ENCODE measurements around the gene SPDEF. TPM values are rescaled to one million over a fixed set of nuclear protein-coding genes. Genes with fewer than 3 reads are reported as not detected.

The SPDEF gene
- total and polyA plus RNA-seq, 2 donors (not counting 1 experiment from before 2014, with no cell fraction given), result 0.10 TPM; not detected in 1

GRCh38 chr6:34510299-34510698 is 45.8 kb downstream of the SPDEF start:
- H3K27me3 ChIP-seq (replicated peaks in 1 of 4; ENCODE audit: control extremely low read depth in 1 of 4, control insufficient read depth in 3 of 4, insufficient read depth in 4 of 4, low read length in 3 of 4), result peaks cover 0 to 8% (median 0%) of the 10 kb centered on the region in 4 experiments
- H3K4me3 ChIP-seq (ENCODE audit: control extremely low read depth in 1 of 5, extremely low read depth in 1 of 5, insufficient read depth in 1 of 5, low read depth in 2 of 5, low read length in 4 of 5), result no peak overlapping the region
- no peak overlapping the region for H2AFZ ChIP-seq (ENCODE audit: insufficient read depth, low read depth, low read length, poor library complexity, severe bottlenecking)
- H3K4me3 Mint-ChIP-seq, result no peak overlapping the region
- CTCF ChIA-PET, result interaction anchor here (0.6 kb wide), 1 partner anchor 33 kb away, joined by 4 read pairs; no protein-coding TSS in a partner anchor
- DNase-seq, result no peak
- H3K4me1 Mint-ChIP-seq, result no peaks in the 10 kb centered on the region
- ATAC-seq (ENCODE audit: low read depth), result no peak
- H3K4me2 ChIP-seq (replicated peaks; ENCODE audit: low read depth, low read length, poor library complexity, severe bottlenecking), result no peak overlapping the region
- no peak overlapping the region for H3K27ac Mint-ChIP-seq
- H3K9me3 Mint-ChIP-seq (ENCODE audit: insufficient read depth), result peaks cover 8% of the 10 kb centered on the region
- TF ChIP-seq EZH2 (IDR thresholded peaks at IDR 0.05; ENCODE audit: borderline replicate concordance, insufficient read depth, low read depth, low read length, poor library complexity, severe bottlenecking) (no peak), CTCF (IDR thresholded peaks at IDR 0.05) (no peak)
- no peaks in the 10 kb centered on the region for H3K4me1 ChIP-seq (ENCODE audit: control insufficient read depth in 2 of 2, insufficient read depth in 2 of 2, low read length in 2 of 2)
- no peaks in the 10 kb centered on the region for H3K79me2 ChIP-seq (ENCODE audit: control insufficient read depth, insufficient read depth, low read length)
- 91% methylated on average over 4 of the region's 4 CpGs for WGBS (ENCODE audit: insufficient coverage)
- H4K20me1 ChIP-seq (ENCODE audit: control insufficient read depth, insufficient read depth, low read length, poor library complexity, severe bottlenecking), result no peaks in the 10 kb centered on the region
- peaks cover 11% of the 10 kb centered on the region for H3K27me3 Mint-ChIP-seq
- intact Hi-C loops (cut with micrococcal nuclease), result no loop called here
- no peak overlapping the region for H3K9ac ChIP-seq (ENCODE audit: low read length)
- peaks cover 0 to 6% (median 5%) of the 10 kb centered on the region in 3 donors for H3K9me3 ChIP-seq (ENCODE audit: control extremely low read depth in 1 of 3, control insufficient read depth in 2 of 3, insufficient read depth in 1 of 3, low read length in 2 of 3)
- POLR2A ChIA-PET, result no interaction called here
- H3K36me3 ChIP-seq (replicated peaks in 1 of 2; ENCODE audit: control extremely low read depth in 1 of 2, control insufficient read depth in 1 of 2, extremely low read depth in 1 of 2, insufficient read depth in 2 of 2, low read length in 1 of 2), result no peaks in the 10 kb centered on the region
- no peak overlapping the region for H3K27ac ChIP-seq (ENCODE audit: low read length in 2 of 2)

GRCh38 chr6:34509782-34510181 is 46.3 kb downstream of the SPDEF start:
- H2AFZ ChIP-seq (ENCODE audit: insufficient read depth, low read depth, low read length, poor library complexity, severe bottlenecking), result no peak overlapping the region
- ATAC-seq (ENCODE audit: low read depth) (no peak), DNase-seq (no peak)
- H3K9me3 Mint-ChIP-seq (ENCODE audit: insufficient read depth), result peaks cover 8% of the 10 kb centered on the region
- peaks cover 0 to 3% (median 0%) of the 10 kb centered on the region in 4 experiments for H3K27me3 ChIP-seq (replicated peaks in 1 of 4; ENCODE audit: control extremely low read depth in 1 of 4, control insufficient read depth in 3 of 4, insufficient read depth in 4 of 4, low read length in 3 of 4)
- no peak overlapping the region for H3K4me2 ChIP-seq (replicated peaks; ENCODE audit: low read depth, low read length, poor library complexity, severe bottlenecking)
- H3K27me3 Mint-ChIP-seq, result peaks cover 11% of the 10 kb centered on the region
- no peaks in the 10 kb centered on the region for H3K36me3 ChIP-seq (replicated peaks in 1 of 2; ENCODE audit: control extremely low read depth in 1 of 2, control insufficient read depth in 1 of 2, extremely low read depth in 1 of 2, insufficient read depth in 2 of 2, low read length in 1 of 2)
- no peak overlapping the region for H3K27ac ChIP-seq (ENCODE audit: low read length in 2 of 2)
- H3K27ac Mint-ChIP-seq, result no peak overlapping the region
- TF ChIP-seq EZH2 (IDR thresholded peaks at IDR 0.05; ENCODE audit: borderline replicate concordance, insufficient read depth, low read depth, low read length, poor library complexity, severe bottlenecking), result no peak
- TF ChIP-seq CTCF (IDR thresholded peaks at IDR 0.05), result no peak
- POLR2A ChIA-PET, result no interaction called here
- CTCF ChIA-PET, result interaction anchor here (0.6 kb wide), 1 partner anchor 32 kb away, joined by 4 read pairs; no protein-coding TSS in a partner anchor
- H3K4me1 ChIP-seq (ENCODE audit: control insufficient read depth in 2 of 2, insufficient read depth in 2 of 2, low read length in 2 of 2), result no peaks in the 10 kb centered on the region
- no peaks in the 10 kb centered on the region for H4K20me1 ChIP-seq (ENCODE audit: control insufficient read depth, insufficient read depth, low read length, poor library complexity, severe bottlenecking)
- no peak overlapping the region for H3K4me3 Mint-ChIP-seq
- no peak overlapping the region for H3K4me3 ChIP-seq (ENCODE audit: control extremely low read depth in 1 of 5, extremely low read depth in 1 of 5, insufficient read depth in 1 of 5, low read depth in 2 of 5, low read length in 4 of 5)
- H3K9ac ChIP-seq (ENCODE audit: low read length), result no peak overlapping the region
- peaks cover 0 to 6% (median 5%) of the 10 kb centered on the region in 3 donors for H3K9me3 ChIP-seq (ENCODE audit: control extremely low read depth in 1 of 3, control insufficient read depth in 2 of 3, insufficient read depth in 1 of 3, low read length in 2 of 3)
- H3K4me1 Mint-ChIP-seq, result no peaks in the 10 kb centered on the region
- 97% methylated on average over 3 of the region's 4 CpGs for WGBS (ENCODE audit: insufficient coverage)
- H3K79me2 ChIP-seq (ENCODE audit: control insufficient read depth, insufficient read depth, low read length), result no peaks in the 10 kb centered on the region
- intact Hi-C loops (cut with micrococcal nuclease), result no loop called here

Measured in B cell (primary cell).